ENCODE results near the gene CPTP. TPM values are rescaled to one million over a fixed set of nuclear protein-coding genes. Genes with fewer than 3 reads are reported as not detected.

Gene CPTP
- total RNA-seq, 1 experiment from 2014 or later = 52.2 TPM

DNA sequence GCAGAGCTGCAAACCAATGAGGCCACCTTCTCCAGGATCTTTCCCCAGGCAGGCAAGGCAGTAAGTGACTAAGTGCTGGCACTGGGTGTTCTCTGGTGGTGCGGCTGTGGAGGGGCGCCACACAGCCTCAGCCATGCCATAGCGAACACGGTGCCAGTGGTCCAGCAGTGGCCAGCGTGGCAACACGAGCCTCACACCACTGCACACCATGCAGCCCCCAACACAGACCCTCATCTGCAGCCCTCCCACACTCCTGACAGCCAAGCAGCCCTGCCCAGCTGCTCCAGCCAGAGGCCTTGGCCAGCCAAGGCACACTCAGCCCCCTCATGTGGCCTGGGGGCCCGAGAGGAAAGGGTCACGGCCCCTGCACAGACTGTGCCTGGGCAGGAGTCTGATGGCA is 3.1 kb upstream of the CPTP start:
- in situ Hi-C loops (cut with HindIII; ENCODE audit: low pct_unique_long_range_greater_than_20kb, low sequenced_read_pairs) = no loop called here
- ATAC-seq = no peak
- POLR2A ChIA-PET = no interaction called here
- no peaks in the 10 kb centered on the region for H3K27me3 ChIP-seq (ENCODE audit: control insufficient read depth, insufficient read depth, low read length)
- TF ChIP-seq, protein P1, sequence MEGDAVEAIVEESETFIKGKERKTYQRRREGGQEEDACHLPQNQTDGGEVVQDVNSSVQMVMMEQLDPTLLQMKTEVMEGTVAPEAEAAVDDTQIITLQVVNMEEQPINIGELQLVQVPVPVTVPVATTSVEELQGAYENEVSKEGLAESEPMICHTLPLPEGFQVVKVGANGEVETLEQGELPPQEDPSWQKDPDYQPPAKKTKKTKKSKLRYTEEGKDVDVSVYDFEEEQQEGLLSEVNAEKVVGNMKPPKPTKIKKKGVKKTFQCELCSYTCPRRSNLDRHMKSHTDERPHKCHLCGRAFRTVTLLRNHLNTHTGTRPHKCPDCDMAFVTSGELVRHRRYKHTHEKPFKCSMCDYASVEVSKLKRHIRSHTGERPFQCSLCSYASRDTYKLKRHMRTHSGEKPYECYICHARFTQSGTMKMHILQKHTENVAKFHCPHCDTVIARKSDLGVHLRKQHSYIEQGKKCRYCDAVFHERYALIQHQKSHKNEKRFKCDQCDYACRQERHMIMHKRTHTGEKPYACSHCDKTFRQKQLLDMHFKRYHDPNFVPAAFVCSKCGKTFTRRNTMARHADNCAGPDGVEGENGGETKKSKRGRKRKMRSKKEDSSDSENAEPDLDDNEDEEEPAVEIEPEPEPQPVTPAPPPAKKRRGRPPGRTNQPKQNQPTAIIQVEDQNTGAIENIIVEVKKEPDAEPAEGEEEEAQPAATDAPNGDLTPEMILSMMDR (IDR thresholded peaks at IDR 0.05) = no peak
- TF ChIP-seq TCF7L2 (IDR thresholded peaks at IDR 0.05; ENCODE audit: low read depth, low read length) (no peak), POLR2AphosphoS5 (IDR thresholded peaks at IDR 0.05; ENCODE audit: low read depth, low read length) (no peak)
- TF ChIP-seq, protein P2, sequence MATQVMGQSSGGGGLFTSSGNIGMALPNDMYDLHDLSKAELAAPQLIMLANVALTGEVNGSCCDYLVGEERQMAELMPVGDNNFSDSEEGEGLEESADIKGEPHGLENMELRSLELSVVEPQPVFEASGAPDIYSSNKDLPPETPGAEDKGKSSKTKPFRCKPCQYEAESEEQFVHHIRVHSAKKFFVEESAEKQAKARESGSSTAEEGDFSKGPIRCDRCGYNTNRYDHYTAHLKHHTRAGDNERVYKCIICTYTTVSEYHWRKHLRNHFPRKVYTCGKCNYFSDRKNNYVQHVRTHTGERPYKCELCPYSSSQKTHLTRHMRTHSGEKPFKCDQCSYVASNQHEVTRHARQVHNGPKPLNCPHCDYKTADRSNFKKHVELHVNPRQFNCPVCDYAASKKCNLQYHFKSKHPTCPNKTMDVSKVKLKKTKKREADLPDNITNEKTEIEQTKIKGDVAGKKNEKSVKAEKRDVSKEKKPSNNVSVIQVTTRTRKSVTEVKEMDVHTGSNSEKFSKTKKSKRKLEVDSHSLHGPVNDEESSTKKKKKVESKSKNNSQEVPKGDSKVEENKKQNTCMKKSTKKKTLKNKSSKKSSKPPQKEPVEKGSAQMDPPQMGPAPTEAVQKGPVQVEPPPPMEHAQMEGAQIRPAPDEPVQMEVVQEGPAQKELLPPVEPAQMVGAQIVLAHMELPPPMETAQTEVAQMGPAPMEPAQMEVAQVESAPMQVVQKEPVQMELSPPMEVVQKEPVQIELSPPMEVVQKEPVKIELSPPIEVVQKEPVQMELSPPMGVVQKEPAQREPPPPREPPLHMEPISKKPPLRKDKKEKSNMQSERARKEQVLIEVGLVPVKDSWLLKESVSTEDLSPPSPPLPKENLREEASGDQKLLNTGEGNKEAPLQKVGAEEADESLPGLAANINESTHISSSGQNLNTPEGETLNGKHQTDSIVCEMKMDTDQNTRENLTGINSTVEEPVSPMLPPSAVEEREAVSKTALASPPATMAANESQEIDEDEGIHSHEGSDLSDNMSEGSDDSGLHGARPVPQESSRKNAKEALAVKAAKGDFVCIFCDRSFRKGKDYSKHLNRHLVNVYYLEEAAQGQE (IDR thresholded peaks at IDR 0.05; ENCODE audit: insufficient read depth in 1 of 2, low read depth in 2 of 2, low read length in 1 of 2) = no peak
- no peaks in the 10 kb centered on the region; the same call in none of the 2 replicates for H3K36me3 ChIP-seq (ENCODE audit: control insufficient read depth, insufficient read depth, low read length)
- no peak overlapping the region for H3K4me3 ChIP-seq (ENCODE audit: low read depth in 2 of 2, low read length in 2 of 2)
- CTCF ChIA-PET = no interaction called here
- H3K9me3 ChIP-seq (ENCODE audit: control insufficient read depth, insufficient read depth, low read depth, low read length) = no peaks in the 10 kb centered on the region
- DNase-seq (ENCODE audit: low read depth, low spot score) = no peak
- H3K4me1 ChIP-seq (ENCODE audit: control insufficient read depth, insufficient read depth, low read length) = peaks cover 47% of the 10 kb centered on the region
- intact Hi-C loops (cut with micrococcal nuclease; ENCODE audit: unreplicated experiment) = no loop called here
- H3K27ac ChIP-seq (ENCODE audit: low read length) = no peak overlapping the region
- BruUV-seq (replicated peaks) = no TSS peak

DNA sequence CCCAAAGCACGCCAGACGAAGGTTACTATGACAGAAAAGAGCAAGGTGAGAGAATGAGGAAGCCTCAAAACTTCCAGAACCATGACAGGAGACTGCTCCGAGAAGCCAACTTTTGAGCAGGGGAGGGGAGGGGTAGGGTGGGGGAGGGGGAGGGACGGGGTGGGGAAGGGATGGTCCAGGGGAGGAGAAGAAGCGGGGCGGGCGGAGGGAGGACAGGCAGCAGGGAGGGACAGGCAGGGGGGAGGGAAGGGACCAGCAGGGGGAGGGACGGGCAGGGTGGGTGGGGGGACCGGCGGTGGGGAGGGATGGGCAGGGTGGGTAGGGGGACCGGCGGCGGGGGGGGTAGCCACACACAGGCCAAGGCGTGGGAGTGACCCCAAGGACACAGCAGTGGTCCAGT is 2.2 kb upstream of the CPTP start:
- TF ChIP-seq TCF7L2 (IDR thresholded peaks at IDR 0.05; ENCODE audit: low read depth, low read length) (no peak), SIN3A (IDR thresholded peaks at IDR 0.05; ENCODE audit: borderline replicate concordance, insufficient read depth, low read depth, low read length) (no peak), POLR2AphosphoS5 (IDR thresholded peaks at IDR 0.05; ENCODE audit: low read depth, low read length) (no peak)
- TF ChIP-seq, protein P1 (IDR thresholded peaks at IDR 0.05) = no peak
- TF ChIP-seq, protein P2 (IDR thresholded peaks at IDR 0.05; ENCODE audit: insufficient read depth in 1 of 2, low read depth in 2 of 2, low read length in 1 of 2) = no peak
- H3K27ac ChIP-seq (ENCODE audit: low read length) = no peak overlapping the region
- ChIA-PET POLR2A (no interaction called here), CTCF (no interaction called here)
- DNase-seq (ENCODE audit: low read depth, low spot score) (no peak), ATAC-seq (no peak)
- no peak overlapping the region for H3K4me3 ChIP-seq (ENCODE audit: low read depth in 2 of 2, low read length in 2 of 2)
- in situ Hi-C loops (cut with HindIII; ENCODE audit: low pct_unique_long_range_greater_than_20kb, low sequenced_read_pairs) = no loop called here
- H3K27me3 ChIP-seq (ENCODE audit: control insufficient read depth, insufficient read depth, low read length) = no peaks in the 10 kb centered on the region
- H3K36me3 ChIP-seq (ENCODE audit: control insufficient read depth, insufficient read depth, low read length) = no peaks in the 10 kb centered on the region; the same call in none of the 2 replicates
- intact Hi-C loops (cut with micrococcal nuclease; ENCODE audit: unreplicated experiment) = no loop called here
- peaks cover 48% of the 10 kb centered on the region for H3K4me1 ChIP-seq (ENCODE audit: control insufficient read depth, insufficient read depth, low read length)
- BruUV-seq (replicated peaks) = no TSS peak
- H3K9me3 ChIP-seq (ENCODE audit: control insufficient read depth, insufficient read depth, low read depth, low read length) = no peaks in the 10 kb centered on the region
